Right cardiac atrium (tissue), 5 donors: Measurements from ENCODE around the gene LIAS. TPM values are rescaled to one million over a fixed set of nuclear protein-coding genes. Genes with fewer than 3 reads are reported as not detected.

Experiments
- ATAC-seq, 2 donors: fragments of 200-7000 bp; cut with Tn5 transposase; one replicate each; pipeline versions ENCODE4 v1.8.0 to v1.9.1; 2020; ENCODE audit warnings: moderate library complexity in 2 of 2, mild to moderate bottlenecking in 1 of 2
- DNase-seq, 3 donors: peaks; one replicate each; pipeline ENCODE4 v3.0.0-alpha.2; 2020
- H3K27ac ChIP-seq: one replicate; pipeline ENCODE4 v1.5.1; 2013; ENCODE audit warnings: mild to moderate bottlenecking, low read length, control low read depth, moderate library complexity
- H3K27me3 ChIP-seq: one replicate; pipeline ENCODE4 v1.6.1; 2013; ENCODE audit not compliant: control insufficient read depth, insufficient read depth
- H3K4me1 ChIP-seq: one replicate; pipeline ENCODE4 v1.6.1; 2013; ENCODE audit warnings: low read length; ENCODE audit not compliant: control insufficient read depth, insufficient read depth
- H3K4me3 ChIP-seq: one replicate; pipeline ENCODE4 v1.5.1; 2013; ENCODE audit warnings: low read length, control low read depth
- H3K9me3 ChIP-seq: one replicate; pipeline ENCODE4 v1.6.1; 2013; ENCODE audit warnings: low read length; ENCODE audit not compliant: control insufficient read depth
- WGBS: extraction: QIAGEN DNeasy Blood & Tissue Kit; methylation state at CpG from one replicate; pipeline ENCODE4 v1.1.7; 2013; 5-methylcytosine and 5-hydroxymethylcytosine counted together
- intact Hi-C, 4 donors: fragments of 100-400 bp; cut with DNase I; formaldehyde crosslinking; loops; one replicate each; pipeline versions ENCODE4 v1.11.0 to v1.14.0; 2022 to 2023
- microRNA-seq, 2 donors: library from miRNA; unstranded; fragments of <30 nt; microRNA quantifications; one replicate each; pipeline ENCODE4 v1.2.0, GENCODE V29; 2020 to 2021
- polyA plus RNA-seq: library from polyadenylated mRNA; stranded (reverse); fragments of 200-250 nt; gene quantifications from one replicate; pipeline ENCODE4 v1.2.3, GENCODE V29; 2013
- total RNA-seq, 4 donors: library from RNA; stranded (reverse); fragmentation: NEBNext Ultra II Directional; extraction: Animal tissue kit (Norgen Biotek cat#: 25700); gene quantifications; one replicate each; pipeline ENCODE4 v1.2.1, GENCODE V29; 2021
- donor health status: healthy with polysubstance abuse.
- donor health status: DM: no; HTN: yes; CAD: no.
- donor health status: DM: no; HTN: no; CAD: no.
- donor health status: DM: no; HTN: yes; CAD: no; lungs with severe emphysema.
- donor health status: DM: yes; HTN: yes; CAD: no.

The LIAS gene
- total and polyA plus RNA-seq, 5 donors: 10.4 to 23.6 (median 20.9) TPM

DNA sequence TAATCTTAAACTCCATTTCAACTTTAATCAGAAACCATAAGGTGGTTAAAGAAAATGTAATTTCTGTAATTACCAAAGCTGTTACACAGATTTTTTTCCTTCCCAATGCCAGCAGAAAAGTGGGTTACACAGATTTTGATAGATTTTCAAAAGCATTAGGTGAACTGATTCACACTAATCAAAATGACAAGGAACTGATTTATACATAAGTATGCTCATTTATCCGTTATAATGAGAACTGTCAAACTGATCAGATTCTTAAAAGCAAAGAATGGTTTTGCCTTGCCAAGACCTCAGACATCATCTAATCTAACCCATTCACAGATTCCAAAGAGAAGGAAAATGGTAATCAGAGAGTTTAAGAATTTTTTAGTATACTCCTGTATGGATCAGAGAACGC, 63.2 kb downstream of the LIAS start:
- 82% methylated on average over 2 of the region's 2 CpGs for WGBS
- H3K9me3 ChIP-seq: no peaks in the 10 kb centered on the region
- no peaks in the 10 kb centered on the region for H3K27me3 ChIP-seq
- H3K4me1 ChIP-seq: no peaks in the 10 kb centered on the region
- no peak overlapping the region for H3K4me3 ChIP-seq
- ATAC-seq: no peak
- intact Hi-C loops: loop anchor here in 2 of 4 donors (10.0 kb wide), 3 partner anchors 113 to 453 kb away; partner anchors contain the start of genes PDS5A (in 1 of the 2) and SMIM14 (in 1 of the 2)
- H3K27ac ChIP-seq: no peak overlapping the region
- DNase-seq: no peak

DNA sequence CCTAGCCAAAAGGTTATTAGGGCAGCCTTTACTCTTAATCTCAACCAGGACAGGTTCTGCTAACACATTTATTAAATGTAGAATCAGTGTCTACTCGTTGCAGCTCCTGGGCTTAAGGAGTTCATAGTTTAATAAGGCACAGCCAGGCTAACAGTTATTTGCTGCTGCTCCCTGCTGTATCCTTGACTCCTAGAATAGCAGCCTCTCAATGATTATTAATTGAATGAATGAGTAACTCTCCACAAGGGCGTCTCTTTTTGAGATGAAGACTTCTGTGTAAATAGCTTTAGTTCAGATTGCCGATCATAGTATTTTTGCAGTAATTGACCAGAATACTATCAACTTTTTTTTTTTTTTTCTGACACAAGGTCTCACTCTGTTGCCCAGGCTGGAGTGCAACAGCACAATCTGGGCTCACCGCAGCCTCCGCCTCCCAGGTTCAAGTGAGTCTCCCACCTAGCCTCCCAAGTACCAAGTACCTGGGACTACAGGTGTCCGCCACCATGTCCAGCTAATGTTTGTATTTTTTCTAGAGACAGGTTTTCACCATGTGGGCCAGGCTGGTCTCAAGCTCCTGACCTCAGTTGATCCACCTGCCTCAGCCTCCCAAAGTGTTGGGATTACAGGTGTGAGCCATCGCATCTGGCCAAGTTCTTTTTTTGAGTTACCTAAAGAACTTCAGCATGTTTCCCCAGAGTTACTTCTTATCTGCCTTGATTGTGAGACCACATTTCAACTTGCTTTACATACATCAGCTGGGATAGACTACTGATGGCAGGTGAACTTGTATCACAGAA, 65.5 kb downstream of the LIAS start:
- DNase-seq (no peak), ATAC-seq (no peak)
- Histone ChIP-seq H3K9me3 (no peaks in the 10 kb centered on the region), H3K4me3 (no peak overlapping the region), H3K27ac (no peak overlapping the region), H3K27me3 (no peaks in the 10 kb centered on the region), H3K4me1 (no peaks in the 10 kb centered on the region)
- intact Hi-C loops: loop anchor here in 2 of 4 donors (10.0 kb wide), 3 partner anchors 110 to 450 kb away; partner anchors contain the start of genes PDS5A (in 1 of the 2) and SMIM14 (in 1 of the 2)
- WGBS: 88% methylated on average over 7 of the region's 7 CpGs

DNA sequence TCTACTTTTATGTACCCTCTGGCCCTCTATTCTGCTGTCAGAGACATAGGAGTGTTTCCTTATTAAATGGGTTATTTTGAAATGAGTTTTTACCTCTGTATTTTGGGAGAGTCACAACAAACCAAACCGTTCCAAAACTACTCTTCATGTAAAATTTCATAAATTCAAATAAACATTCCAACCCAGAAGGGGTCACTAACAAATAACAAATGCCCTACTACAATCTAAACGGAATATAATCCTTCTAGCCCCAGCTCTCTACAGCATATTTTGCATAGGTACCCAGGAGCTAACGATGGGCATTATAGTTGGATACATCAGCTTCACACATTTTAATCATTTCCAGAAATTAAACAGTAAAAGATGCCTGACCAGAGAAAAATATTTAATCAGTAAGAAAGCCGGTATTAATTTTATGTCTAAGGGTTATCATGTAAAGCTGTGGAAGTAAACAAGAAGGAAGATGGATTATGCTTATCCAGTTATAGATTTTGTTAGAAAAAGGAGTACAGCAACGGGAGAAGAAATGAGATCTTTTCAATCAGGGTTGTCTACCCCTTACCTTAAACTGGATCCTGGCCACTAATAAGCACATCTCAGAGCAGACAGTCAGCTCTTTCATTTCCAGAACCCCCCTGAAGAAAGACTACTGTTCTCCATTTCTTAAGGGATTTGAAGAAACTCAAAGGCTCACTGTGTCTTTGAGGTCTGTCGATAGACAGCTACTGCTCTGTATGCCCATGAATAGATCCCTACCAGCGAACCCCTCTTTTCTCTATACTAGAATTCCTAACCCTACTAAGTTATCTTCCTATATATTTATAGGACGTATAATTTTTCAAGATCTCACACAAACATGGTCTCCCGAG, 67.2 kb downstream of the LIAS start:
- Histone ChIP-seq H3K4me1 (no peaks in the 10 kb centered on the region), H3K27ac (no peak overlapping the region), H3K4me3 (peak overlapping the region; percentile 48), H3K27me3 (no peaks in the 10 kb centered on the region), H3K9me3 (no peaks in the 10 kb centered on the region)
- ATAC-seq (no peak), DNase-seq (no peak)
- intact Hi-C loops: loop anchor here in 3 of 4 donors (5.0 to 10.0 kb wide), 4 partner anchors 109 to 449 kb away; partner anchors contain the start of genes SMIM14 (in 2 of the 3) and PDS5A (in 1 of the 3)
- WGBS: 17% methylated on average over 9 of the region's 9 CpGs

DNA sequence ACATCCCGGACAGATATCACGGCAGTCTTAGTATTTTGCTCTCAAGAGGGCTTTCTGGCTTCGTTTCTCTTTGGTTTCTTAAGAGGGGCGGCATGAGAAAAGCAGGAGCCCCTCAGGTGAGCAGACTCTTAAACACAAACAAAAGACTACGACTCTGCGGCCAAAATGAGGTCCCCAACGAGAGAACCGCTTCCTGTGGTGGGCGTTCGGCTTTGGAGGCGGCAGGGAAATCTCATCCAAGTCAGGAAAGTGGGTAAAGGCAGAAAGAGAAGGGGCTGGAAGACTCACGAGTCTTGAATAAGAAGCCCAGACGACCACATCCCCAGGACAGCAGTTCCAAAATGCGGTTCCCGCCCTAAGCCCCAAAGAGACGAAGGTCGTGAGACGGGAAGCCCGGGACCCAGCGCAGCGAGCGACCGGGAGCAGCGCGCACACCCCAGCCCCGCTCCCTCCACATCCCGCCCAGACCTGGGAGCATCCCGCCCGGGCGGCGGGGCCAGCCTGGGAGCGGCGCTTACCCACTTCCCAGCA, 68.0 kb downstream of the LIAS start:
- H3K27me3 ChIP-seq: no peaks in the 10 kb centered on the region
- H3K27ac ChIP-seq: peak overlapping the region; percentile 40
- under 1% methylated on average over 33 of the region's 33 CpGs for WGBS
- H3K9me3 ChIP-seq: no peaks in the 10 kb centered on the region
- intact Hi-C loops: loop anchor here in 3 of 4 donors (5.0 to 10.0 kb wide), 4 partner anchors 108 to 448 kb away; partner anchors contain the start of genes SMIM14 (in 2 of the 3) and PDS5A (in 1 of the 3)
- H3K4me3 ChIP-seq: peak overlapping the region; percentile 48
- DNase-seq: no peak
- ATAC-seq: peak in 1 of 2 donors; percentile 71
- H3K4me1 ChIP-seq: no peaks in the 10 kb centered on the region

DNA sequence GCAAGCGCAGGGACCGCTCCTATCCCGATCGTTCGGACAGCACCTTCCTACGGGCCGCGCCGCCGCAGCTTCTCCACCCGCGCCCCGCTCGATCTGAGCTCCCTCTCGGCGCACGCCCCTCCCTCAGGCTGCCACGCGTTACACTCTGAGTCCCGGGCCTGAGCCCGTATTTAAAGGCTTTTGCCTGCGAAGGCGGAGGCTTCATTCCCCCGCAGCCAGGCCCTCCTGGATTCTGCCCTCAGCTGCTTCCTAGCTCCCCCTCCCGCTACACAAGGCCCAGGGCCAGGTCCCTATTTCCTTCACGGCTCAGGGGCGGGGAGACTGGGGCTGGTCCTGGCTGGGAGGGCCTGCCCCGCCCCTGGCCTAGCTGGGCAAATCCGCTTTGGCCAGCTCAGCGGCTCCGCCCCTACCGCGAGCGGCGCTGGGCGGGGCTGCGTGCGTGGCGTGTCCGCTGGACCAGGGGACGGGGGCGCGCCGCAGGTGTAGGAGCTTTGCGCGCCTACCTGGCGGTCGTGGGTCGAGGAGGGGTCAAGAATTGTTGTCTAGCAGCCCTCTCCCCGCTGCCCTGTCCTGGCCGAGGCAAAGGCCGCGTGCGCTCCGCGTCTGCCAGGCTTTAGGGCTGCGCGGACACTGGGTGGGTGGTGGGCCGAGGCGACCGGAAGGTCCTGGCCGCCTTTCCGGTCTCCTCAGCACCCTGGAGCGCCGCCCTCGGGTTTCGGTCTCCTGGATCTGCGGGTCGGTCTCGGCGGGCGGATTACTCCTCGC, 68.6 kb downstream of the LIAS start, which contains the start of gene UGDH:
Gene UGDH, minus strand, starts transcription at position 144 of the 765 bp plus-strand sequence. CDS start 5,927 bp downstream, outside the sequence.
- DNase-seq: peak; percentile 98 to 99 (median 99)
- Histone ChIP-seq H3K27ac (peak within 1 kb of the TSS; percentile 86), H3K9me3 (no peaks in the 10 kb centered on the region), H3K27me3 (no peaks in the 10 kb centered on the region), H3K4me3 (peak within 1 kb of the TSS; percentile 48), H3K4me1 (no peaks in the 10 kb centered on the region)
- intact Hi-C loops: loop anchor here in 3 of 4 donors (5.0 to 10.0 kb wide), 4 partner anchors 107 to 447 kb away; partner anchors contain the start of genes SMIM14 (in 2 of the 3) and PDS5A (in 1 of the 3)
- under 1% methylated on average over 73 of the region's 73 CpGs for WGBS
- ATAC-seq: peak; percentile 99

DNA sequence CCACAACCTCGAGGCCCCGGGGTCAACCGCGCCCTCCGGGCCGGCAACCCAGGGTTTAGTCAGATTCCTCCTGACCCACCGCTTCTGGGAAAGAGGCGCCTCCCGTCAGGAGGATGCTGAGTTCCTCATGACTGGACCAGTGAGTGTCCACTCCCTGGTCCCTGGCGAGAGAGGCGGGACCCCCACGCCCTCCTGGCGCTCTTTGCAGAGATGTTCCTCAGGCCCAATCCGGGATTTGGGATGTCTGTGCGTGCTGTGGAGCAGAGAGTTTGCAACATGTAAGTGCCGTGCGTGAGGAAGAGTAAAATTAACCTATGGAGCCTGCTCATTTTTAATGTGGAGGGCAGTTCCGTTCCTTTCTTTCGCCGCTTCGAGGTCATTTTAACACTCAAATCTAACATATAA, 69.2 kb downstream of the LIAS start:
- H3K9me3 ChIP-seq: no peaks in the 10 kb centered on the region
- DNase-seq (peak in 1 of 3 donors; percentile 91), ATAC-seq (peak; percentile 60 to 83)
- H3K4me1 ChIP-seq: no peaks in the 10 kb centered on the region
- H3K4me3 ChIP-seq: peak overlapping the region; percentile 48
- intact Hi-C loops: loop anchor here in 3 of 4 donors (5.0 to 10.0 kb wide), 4 partner anchors 107 to 447 kb away; partner anchors contain the start of genes SMIM14 (in 2 of the 3) and PDS5A (in 1 of the 3)
- 1% methylated on average over 21 of the region's 21 CpGs for WGBS
- no peaks in the 10 kb centered on the region for H3K27me3 ChIP-seq
- H3K27ac ChIP-seq: peak overlapping the region; percentile 86

Small RNA genes lying within 50 kb of the gene (microRNA-seq; reads per million reads assigned to microRNA genes)
- gene MIR5591: 0 reads per million in 2 donors

Other genes starting within 250 kb of the LIAS start
- 10 to 100 TPM; 30.6 to 37.5 (median 33.5) TPM for gene RFC1, start 92.7 kb upstream of the LIAS start, total RNA-seq
- 11.2 TPM for gene RFC1, start 92.7 kb upstream of the LIAS start, polyA plus RNA-seq
- gene KLB, start 52.1 kb upstream of the LIAS start, total RNA-seq: under 1 TPM; 0.03 to 0.28 (median 0.06) TPM
- gene KLB, start 52.1 kb upstream of the LIAS start, polyA plus RNA-seq: 0.32 TPM
- gene RPL9, start 134 bp upstream of the LIAS start, total RNA-seq: 1,000 to 10,000 TPM in 1 of 4 donors, 100 to 1,000 TPM in 3; 708 to 1,060 (median 846) TPM
- gene RPL9, start 134 bp upstream of the LIAS start, polyA plus RNA-seq: 1,288 TPM
- gene UGDH, start 68.4 kb downstream of the LIAS start, total RNA-seq: 10 to 100 TPM; 18.0 to 33.1 (median 22.6) TPM
- gene UGDH, start 68.4 kb downstream of the LIAS start, polyA plus RNA-seq: 5.1 TPM
- gene SMIM14, start 179.8 kb downstream of the LIAS start, total RNA-seq: 10 to 100 TPM; 20.0 to 25.5 (median 21.7) TPM
- gene SMIM14, start 179.8 kb downstream of the LIAS start, polyA plus RNA-seq: 8.5 TPM
- gene UBE2K, start 239.1 kb downstream of the LIAS start, total RNA-seq: 10 to 100 TPM; 55.4 to 59.5 (median 57.4) TPM
- 38.2 TPM for gene UBE2K, start 239.1 kb downstream of the LIAS start, polyA plus RNA-seq